GM12878 (cell line): ENCODE results near the gene PIP4K2B. TPM values are rescaled to one million over a fixed set of nuclear protein-coding genes. Genes with fewer than 3 reads are reported as not detected.

Experiments used
- ATAC-seq: fragments of 200-7000 bp; cut with Tn5 transposase; 3 replicates; pipeline ENCODE4 v1.9.1; 2020; ENCODE audit warnings: mild to moderate bottlenecking, moderate library complexity
- BruUV-seq: library from RNA; stranded (reverse); fragments of 400-500 nt; replicated peaks from 2 replicates; lab custom pipeline; 2021; lab: Mats Ljungman, UMichigan
- CTCF ChIA-PET: fragments of 300-600 bp; sonication (Branson Sonifier 250); formaldehyde crosslinking; extraction: SDS; loops from one replicate; lab custom pipeline; 2021; ENCODE audit warnings: inconsistent platforms; lab: Yijun Ruan, JAX
- POLR2A ChIA-PET: fragments of 350-600 bp; formaldehyde crosslinking; extraction: SDS; loops from one replicate; lab custom pipeline; 2021; ENCODE audit warnings: inconsistent platforms; lab: Charles Lee
- RAD21 ChIA-PET: fragments of 300-600 bp; sonication (Branson Sonifier 250); formaldehyde crosslinking; loops from one replicate; lab custom pipeline; 2023; ENCODE audit warnings: antibody characterized with exemption; ENCODE audit not compliant: unreplicated experiment; lab: Charles Lee
- SMC1A ChIA-PET: fragments of 300-600 bp; sonication (Branson Sonifier 250); formaldehyde crosslinking; loops from one replicate; lab custom pipeline; 2023; ENCODE audit not compliant: unreplicated experiment, uncharacterized antibody; lab: Charles Lee
- DNase-seq: peaks from one replicate; pipeline ENCODE4 v3.0.0-alpha.2; 2011; ENCODE audit warnings: low read depth, low spot score
- FAIRE-seq: peaks from 3 replicates; lab custom pipeline; 2011; peaks lifted over from hg19 to GRCh38; lab: Jason Lieb, UNC
- H2AFZ ChIP-seq: 2 replicates; pipeline ENCODE4 v1.6.0; 2011; ENCODE audit warnings: low read depth, low read length, control low read depth; ENCODE audit not compliant: control insufficient read depth
- H3K27ac ChIP-seq: 2 replicates; pipeline ENCODE4 v1.5.1; 2011; ENCODE audit warnings: control low read depth; ENCODE audit not compliant: control insufficient read depth, insufficient read depth
- H3K27me3 ChIP-seq, 2 experiments: replicated peaks in 1 of 2; 2 replicates each; pipeline versions ENCODE4 v1.6.0 to v1.6.1; 2011; ENCODE audit warnings: low read length in 1 of 2; ENCODE audit not compliant: control insufficient read depth in 2 of 2, insufficient read depth in 2 of 2
- H3K36me3 ChIP-seq, 2 experiments: 2 replicates each; pipeline ENCODE4 v1.5.1; 2011; ENCODE audit warnings: low read length in 1 of 2; ENCODE audit not compliant: control insufficient read depth in 2 of 2, insufficient read depth in 2 of 2
- H3K4me1 ChIP-seq: 2 replicates; pipeline ENCODE4 v1.6.1; 2011; ENCODE audit warnings: mild to moderate bottlenecking, low read length, moderate library complexity, mixed read lengths; ENCODE audit not compliant: control insufficient read depth, insufficient read depth
- H3K4me2 ChIP-seq: 2 replicates; pipeline ENCODE4 v1.6.0; 2011; ENCODE audit warnings: control low read depth; ENCODE audit not compliant: control insufficient read depth, insufficient read depth
- H3K4me3 ChIP-seq: fragments of 200-600 bp; sonication (generic); 2 replicates; pipeline ENCODE4 v1.5.1; 2016
- H3K79me2 ChIP-seq: 2 replicates; pipeline ENCODE4 v1.6.0; 2011; ENCODE audit warnings: low read length; ENCODE audit not compliant: control insufficient read depth, insufficient read depth
- H3K9ac ChIP-seq: 2 replicates; pipeline ENCODE4 v1.8.0; 2011; ENCODE audit warnings: low read length, control low read depth, mixed read lengths; ENCODE audit not compliant: control insufficient read depth, insufficient read depth
- H3K9me3 ChIP-seq: replicated peaks from 3 replicates; pipeline ENCODE4 v1.5.1; 2011; ENCODE audit warnings: mild to moderate bottlenecking, low read length; ENCODE audit not compliant: control insufficient read depth, insufficient read depth
- H4K20me1 ChIP-seq: 2 replicates; pipeline ENCODE4 v1.6.0; 2011; ENCODE audit not compliant: control insufficient read depth, insufficient read depth
- EED ChIP-seq: sonication (generic); IDR thresholded peaks from 2 replicates; pipeline ENCODE4 v1.6.1; 2016; ENCODE audit warnings: antibody characterized with exemption, low read depth
- EGR1 ChIP-seq, 2 experiments: IDR thresholded peaks; 1 replicate in 1 of 2; 2 replicates in 1 of 2; pipeline ENCODE4 v1.6.1; 2011 to 2012; ENCODE audit warnings: low read depth in 2 of 2, low read length in 2 of 2, borderline replicate concordance in 1 of 2, mild to moderate bottlenecking in 1 of 2, moderate library complexity in 1 of 2
- HDAC6 ChIP-seq: fragments of 200-600 bp; sonication (generic); IDR thresholded peaks from one replicate; pipeline ENCODE4 v1.8.0; 2017; ENCODE audit warnings: antibody characterized with exemption; ENCODE audit not compliant: unreplicated experiment
- HSF1 ChIP-seq: fragments of 150-350 bp; IDR thresholded peaks from 2 replicates; pipeline ENCODE4 v1.6.1; 2014; ENCODE audit warnings: mild to moderate bottlenecking, low read depth, low read length
- IKZF2 ChIP-seq, 2 experiments: fragments of 450-650 bp; IDR thresholded peaks; 2 replicates each; pipeline ENCODE4 v1.6.1; 2017; ENCODE audit warnings: mild to moderate bottlenecking in 2 of 2, moderate library complexity in 2 of 2
- PAX5 ChIP-seq: IDR thresholded peaks from 2 replicates; pipeline ENCODE4 v1.6.1; 2011; ENCODE audit warnings: low read depth, low read length, borderline replicate concordance
- RAD21 ChIP-seq: IDR thresholded peaks from 2 replicates; pipeline ENCODE4 v1.6.1; 2011; ENCODE audit warnings: mild to moderate bottlenecking, low read depth, low read length, moderate library complexity; ENCODE audit not compliant: insufficient read depth
- RUNX3 ChIP-seq: IDR thresholded peaks from 2 replicates; pipeline ENCODE4 v1.6.1; 2012; ENCODE audit warnings: low read length, inconsistent platforms
- SP1 ChIP-seq: IDR thresholded peaks from one replicate; pipeline ENCODE4 v1.6.1; 2011; ENCODE audit warnings: low read depth, low read length
- WRNIP1 ChIP-seq: IDR thresholded peaks from 2 replicates; pipeline ENCODE4 v1.6.1; 2011; ENCODE audit warnings: low read depth, low read length, improper control_type of control experiment, borderline replicate concordance
- WGBS: methylation state at CpG from one replicate; pipeline ENCODE4 v1.1.6; 2016; ENCODE audit warnings: low lambda C conversion rate; ENCODE audit not compliant: insufficient replicate concordance, insufficient coverage; ENCODE audit errors: missing lambda C conversion rate; 5-methylcytosine and 5-hydroxymethylcytosine counted together
- in situ Hi-C: fragments of 300-500 bp; cut with MboI; formaldehyde crosslinking; loops from 9 replicates; pipeline ENCODE4 v1.14.3; 2018; ENCODE audit warnings: mixed read lengths
- intact Hi-C: fragments of 100-400 bp; cut with micrococcal nuclease; formaldehyde crosslinking; loops from one replicate; pipeline ENCODE4 v1.14.2; 2022; ENCODE audit not compliant: unreplicated experiment
- polyA plus RNA-seq, 11 experiments: library from polyadenylated mRNA; depleted of rRNA in 4 of 11; unstranded in 6 of 11; stranded (reverse) in 5 of 11; fragments of >200 nt; fragmentation: Nextera tagmentation in 4 of 11; fragmentation: Illumina TruSeq in 1 of 11; extraction: Ambion mirVana in 4 of 11; extraction: Trizol in 1 of 11; gene quantifications; 1 replicate in 1 of 11; 2 replicates in 10 of 11; pipeline versions ENCODE4 v1.2.1 to v1.2.3, GENCODE V29; 2011 to 2016; ENCODE audit warnings: inconsistent platforms in 2 of 11, missing spikeins in 2 of 11, low read depth in 1 of 11
- total RNA-seq, 4 experiments: library from RNA; depleted of rRNA in 3 of 4; stranded (reverse); fragments of >200 nt in 3 of 4; fragmentation: Illumina TruSeq in 1 of 4; extraction: Trizol in 1 of 4; gene quantifications; 2 replicates each; pipeline versions ENCODE4 v1.2.1 to v1.2.3, GENCODE V29; 2013 to 2021

PIP4K2B gene
- total and polyA plus RNA-seq, 10 of the 15 experiments (the other 5 are each of a cell fraction or from before 2014, with no cell fraction given), result 3.8 to 30.3 (median 18.2) TPM

GRCh38 chr17:38738007-38738662 lies 61.2 kb downstream of the PIP4K2B start:
- WGBS, result 28% methylated on average over 14 of the region's 14 CpGs
- DNase-seq, result no peak
- CTCF ChIA-PET, result interaction anchor here (1.0 to 5.0 kb wide), 4 partner anchors 7 to 74 kb away, joined by 3 to 170 read pairs (median 67); partner anchors contain the start of gene EPOP
- in situ Hi-C loops, result no loop called here
- BruUV-seq, result no TSS peak
- no peaks in the 10 kb centered on the region for H3K9me3 ChIP-seq
- FAIRE-seq, result no peak
- ATAC-seq, result peak; percentile 77
- peaks cover 4 to 19% of the 10 kb centered on the region in 2 experiments; a peak in 3 of 4 replicates for H3K36me3 ChIP-seq
- peaks cover 14% of the 10 kb centered on the region for H3K4me1 ChIP-seq
- POLR2A ChIA-PET, result no interaction called here
- H3K9ac ChIP-seq, result no peak overlapping the region
- SMC1A ChIA-PET, result interaction anchor here (4.6 kb wide), 1 partner anchor 62 kb away, joined by 50 read pairs; the partner anchor contains the start of gene EPOP
- intact Hi-C loops, result no loop called here
- H2AFZ ChIP-seq, result no peak overlapping the region
- no peak overlapping the region; the same call in 1 of the 2 replicates for H3K4me2 ChIP-seq
- RAD21 ChIA-PET, result interaction anchor here (0.6 to 1.7 kb wide), 2 partner anchors 61 to 180 kb away, joined by 3 to 7 read pairs; no protein-coding TSS in a partner anchor
- TF ChIP-seq RUNX3 (peak; percentile 54), PAX5 (peak; percentile 78; the same call in 1 of the 2 replicates), SP1 (no peak), WRNIP1 (no peak), EED (no peak), HSF1 (no peak), RAD21 (no peak), IKZF2 (IDR thresholded peaks at IDR 0.05) (no peak), EGR1 (IDR thresholded peaks at IDR 0.05; ENCODE audit: borderline replicate concordance in 1 of 2, low read depth in 2 of 2, low read length in 2 of 2) (no peak), HDAC6 (no peak)
- no peak overlapping the region for H3K4me3 ChIP-seq
- H3K27ac ChIP-seq, result no peak overlapping the region
- no peaks in the 10 kb centered on the region for H3K27me3 ChIP-seq
- H3K79me2 ChIP-seq, result peaks cover 6% of the 10 kb centered on the region
- H4K20me1 ChIP-seq, result no peaks in the 10 kb centered on the region
